ENCODE results near the gene MYCN.

Gene MYCN

DNA sequence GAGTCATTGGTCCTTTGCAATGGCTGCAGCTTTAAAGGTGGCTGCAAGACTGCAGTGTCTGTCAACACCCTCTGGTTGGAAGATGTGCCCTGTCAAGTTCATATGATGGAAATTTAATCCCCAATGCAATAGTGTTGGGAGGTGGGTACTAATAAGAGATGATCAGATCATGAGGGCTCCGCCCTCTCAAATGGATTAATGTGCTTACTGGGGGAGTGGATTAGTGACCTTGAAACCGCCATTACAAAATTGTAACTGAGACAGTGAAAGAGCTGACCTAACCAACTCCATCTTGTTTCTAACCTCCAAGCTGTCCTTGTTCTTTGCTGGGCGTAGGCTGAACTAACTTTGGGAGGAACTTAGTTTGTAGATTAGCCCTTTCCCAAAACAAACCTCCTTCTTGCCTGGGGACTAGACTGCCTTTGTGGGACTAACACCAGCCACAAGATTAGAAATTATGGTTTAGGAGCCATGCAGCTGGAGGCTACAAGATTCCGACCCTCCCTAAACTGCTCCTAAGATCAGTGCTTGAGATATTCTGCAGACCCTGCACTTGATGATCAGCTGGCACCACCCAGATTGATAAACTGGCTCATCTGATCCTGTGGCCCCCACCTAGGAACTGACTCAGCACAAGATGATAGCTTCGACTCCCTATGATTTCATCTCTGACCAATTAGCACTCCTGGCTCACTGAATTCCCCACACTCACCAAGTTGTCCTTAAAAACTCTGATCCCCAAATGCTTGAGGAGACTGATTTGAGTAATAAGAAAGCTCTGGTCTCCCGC is 13.7 kb downstream of the MYCN start:
- H3K4me3 ChIP-seq (ENCODE audit: insufficient read depth, low read length, poor library complexity, severe bottlenecking), result no peak overlapping the region
- no peaks in the 10 kb centered on the region for H3K36me3 ChIP-seq (ENCODE audit: low read length)
- no peaks in the 10 kb centered on the region for H3K79me2 ChIP-seq (ENCODE audit: insufficient read depth, low read length)
- no peak overlapping the region for H3K4me2 ChIP-seq (ENCODE audit: low read depth, low read length, poor library complexity, severe bottlenecking)
- TF ChIP-seq, protein P1, sequence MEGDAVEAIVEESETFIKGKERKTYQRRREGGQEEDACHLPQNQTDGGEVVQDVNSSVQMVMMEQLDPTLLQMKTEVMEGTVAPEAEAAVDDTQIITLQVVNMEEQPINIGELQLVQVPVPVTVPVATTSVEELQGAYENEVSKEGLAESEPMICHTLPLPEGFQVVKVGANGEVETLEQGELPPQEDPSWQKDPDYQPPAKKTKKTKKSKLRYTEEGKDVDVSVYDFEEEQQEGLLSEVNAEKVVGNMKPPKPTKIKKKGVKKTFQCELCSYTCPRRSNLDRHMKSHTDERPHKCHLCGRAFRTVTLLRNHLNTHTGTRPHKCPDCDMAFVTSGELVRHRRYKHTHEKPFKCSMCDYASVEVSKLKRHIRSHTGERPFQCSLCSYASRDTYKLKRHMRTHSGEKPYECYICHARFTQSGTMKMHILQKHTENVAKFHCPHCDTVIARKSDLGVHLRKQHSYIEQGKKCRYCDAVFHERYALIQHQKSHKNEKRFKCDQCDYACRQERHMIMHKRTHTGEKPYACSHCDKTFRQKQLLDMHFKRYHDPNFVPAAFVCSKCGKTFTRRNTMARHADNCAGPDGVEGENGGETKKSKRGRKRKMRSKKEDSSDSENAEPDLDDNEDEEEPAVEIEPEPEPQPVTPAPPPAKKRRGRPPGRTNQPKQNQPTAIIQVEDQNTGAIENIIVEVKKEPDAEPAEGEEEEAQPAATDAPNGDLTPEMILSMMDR (IDR thresholded peaks at IDR 0.05; ENCODE audit: insufficient read depth, low read length, poor library complexity, severe bottlenecking), result no peak
- TF ChIP-seq EZH2phosphoT487 (conservative IDR thresholded peaks at IDR 0.05; ENCODE audit: low read length), result no peak
- no peak overlapping the region for H3K27ac ChIP-seq (ENCODE audit: low read depth, low read length)
- H2AFZ ChIP-seq (ENCODE audit: low read depth, low read length, severe bottlenecking), result no peak overlapping the region
- H3F3A ChIP-seq (ENCODE audit: insufficient read depth), result no peaks in the 10 kb centered on the region
- H3K9me3 ChIP-seq (ENCODE audit: insufficient read depth, low read length), result no peaks in the 10 kb centered on the region
- no peak overlapping the region for H3K9ac ChIP-seq (ENCODE audit: low read length)
- no peaks in the 10 kb centered on the region for H4K20me1 ChIP-seq (ENCODE audit: low read depth, low read length)
- no peaks in the 10 kb centered on the region for H3K27me3 ChIP-seq (ENCODE audit: low read length)
- H3K9me2 ChIP-seq (replicated peaks; ENCODE audit: insufficient read depth, low read length), result no peaks in the 10 kb centered on the region

DNA sequence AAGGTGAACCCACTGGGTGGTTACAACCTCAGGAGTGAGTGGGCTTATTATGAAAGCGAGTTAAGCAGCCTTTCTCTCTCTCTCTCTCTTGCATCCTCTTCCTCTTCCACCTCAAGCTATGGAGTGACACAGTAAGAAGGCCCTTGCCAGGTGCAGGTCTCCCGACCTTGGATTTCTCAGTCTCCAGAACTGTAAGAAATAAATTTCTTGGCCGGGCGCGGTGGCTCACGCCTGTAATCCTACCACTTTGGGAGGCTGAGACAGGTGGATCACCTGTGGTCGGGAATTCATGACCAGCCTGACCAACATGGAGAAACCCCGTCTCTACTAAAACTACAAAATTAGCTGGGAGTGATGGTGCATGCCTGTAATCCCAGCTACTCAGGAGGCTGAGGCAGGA is 14.4 kb downstream of the MYCN start:
- TF ChIP-seq EZH2phosphoT487 (conservative IDR thresholded peaks at IDR 0.05; ENCODE audit: low read length), result no peak
- TF ChIP-seq, protein P1 (IDR thresholded peaks at IDR 0.05; ENCODE audit: insufficient read depth, low read length, poor library complexity, severe bottlenecking), result no peak
- Histone ChIP-seq H3K27ac (ENCODE audit: low read depth, low read length) (no peak overlapping the region), H3K9me2 (replicated peaks; ENCODE audit: insufficient read depth, low read length) (no peaks in the 10 kb centered on the region), H3K9ac (ENCODE audit: low read length) (no peak overlapping the region), H3K79me2 (ENCODE audit: insufficient read depth, low read length) (no peaks in the 10 kb centered on the region), H3K4me2 (ENCODE audit: low read depth, low read length, poor library complexity, severe bottlenecking) (no peak overlapping the region), H4K20me1 (ENCODE audit: low read depth, low read length) (no peaks in the 10 kb centered on the region), H3F3A (ENCODE audit: insufficient read depth) (no peaks in the 10 kb centered on the region), H3K36me3 (ENCODE audit: low read length) (no peaks in the 10 kb centered on the region), H3K9me3 (ENCODE audit: insufficient read depth, low read length) (no peaks in the 10 kb centered on the region), H3K4me3 (ENCODE audit: insufficient read depth, low read length, poor library complexity, severe bottlenecking) (no peak overlapping the region), H2AFZ (ENCODE audit: low read depth, low read length, severe bottlenecking) (no peak overlapping the region), H3K27me3 (ENCODE audit: low read length) (no peaks in the 10 kb centered on the region)

DNA sequence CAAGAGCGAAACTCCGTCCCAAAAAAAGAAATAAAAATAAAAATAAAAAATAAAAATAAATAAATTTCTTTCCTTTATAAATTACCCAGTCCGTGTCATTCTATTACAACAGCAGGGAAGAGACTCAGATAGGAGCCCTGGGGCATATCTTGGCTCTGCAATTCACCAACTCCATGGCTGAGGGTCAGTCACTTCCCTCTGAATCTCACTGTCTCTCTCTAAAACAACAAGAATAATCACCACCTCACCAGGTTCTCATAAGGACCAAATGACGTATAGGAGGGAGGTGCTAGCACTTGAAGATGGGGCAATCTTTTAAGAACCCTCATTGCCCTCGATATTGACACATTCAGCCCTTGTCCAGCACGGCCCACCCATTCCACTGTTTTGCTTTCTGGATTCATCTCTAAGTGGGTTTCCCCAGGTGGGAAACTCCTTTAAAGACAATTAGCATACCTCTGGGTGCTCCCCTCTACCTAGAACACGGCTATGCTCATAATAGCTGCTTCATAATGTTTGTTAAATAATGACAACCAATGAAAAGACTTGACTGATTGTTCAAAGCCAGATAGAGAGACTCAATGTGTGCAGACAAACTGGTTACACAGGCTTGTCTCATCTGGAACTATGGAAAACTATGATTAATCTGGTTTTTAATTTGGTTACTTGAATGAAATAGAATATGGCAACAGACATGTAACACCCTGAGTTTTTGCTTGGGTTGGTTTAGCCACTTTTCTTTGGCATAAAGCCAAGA is 15.1 kb downstream of the MYCN start:
- Histone ChIP-seq H3F3A (ENCODE audit: insufficient read depth) (no peaks in the 10 kb centered on the region), H3K9me3 (ENCODE audit: insufficient read depth, low read length) (no peaks in the 10 kb centered on the region), H2AFZ (ENCODE audit: low read depth, low read length, severe bottlenecking) (no peak overlapping the region), H3K36me3 (ENCODE audit: low read length) (no peaks in the 10 kb centered on the region), H3K27me3 (ENCODE audit: low read length) (no peaks in the 10 kb centered on the region), H3K9me2 (replicated peaks; ENCODE audit: insufficient read depth, low read length) (no peaks in the 10 kb centered on the region), H3K4me3 (ENCODE audit: insufficient read depth, low read length, poor library complexity, severe bottlenecking) (no peak overlapping the region), H3K4me2 (ENCODE audit: low read depth, low read length, poor library complexity, severe bottlenecking) (no peak overlapping the region), H3K27ac (ENCODE audit: low read depth, low read length) (no peak overlapping the region), H3K9ac (ENCODE audit: low read length) (no peak overlapping the region), H4K20me1 (ENCODE audit: low read depth, low read length) (no peaks in the 10 kb centered on the region), H3K79me2 (ENCODE audit: insufficient read depth, low read length) (no peaks in the 10 kb centered on the region)
- no peak for TF ChIP-seq EZH2phosphoT487 (conservative IDR thresholded peaks at IDR 0.05; ENCODE audit: low read length)
- TF ChIP-seq, protein P1 (IDR thresholded peaks at IDR 0.05; ENCODE audit: insufficient read depth, low read length, poor library complexity, severe bottlenecking), result no peak
